Thyroid gland (tissue), 4 donors: ENCODE results near the gene PACS2.

ENCODE experiments used
- POLR2A ChIP-seq, 2 donors: fragments of 450-650 bp; IDR thresholded peaks; one replicate each; pipeline ENCODE4 v1.6.1; 2017; ENCODE audit warnings: antibody characterized with exemption in 2 of 2, mild to moderate bottlenecking in 2 of 2, moderate library complexity in 1 of 2
- TF ChIP-seq, protein P1 (sequence below), 6 experiments: fragments of 200-600 bp in 3 of 6; fragments of 450-650 bp in 3 of 6; sonication (generic) in 3 of 6; IDR thresholded peaks; one replicate each; pipeline ENCODE4 v1.5.1; 2016 to 2019; ENCODE audit warnings: antibody characterized with exemption in 6 of 6, mild to moderate bottlenecking in 2 of 6, inconsistent platforms in 1 of 6, moderate library complexity in 1 of 6

DNA sequence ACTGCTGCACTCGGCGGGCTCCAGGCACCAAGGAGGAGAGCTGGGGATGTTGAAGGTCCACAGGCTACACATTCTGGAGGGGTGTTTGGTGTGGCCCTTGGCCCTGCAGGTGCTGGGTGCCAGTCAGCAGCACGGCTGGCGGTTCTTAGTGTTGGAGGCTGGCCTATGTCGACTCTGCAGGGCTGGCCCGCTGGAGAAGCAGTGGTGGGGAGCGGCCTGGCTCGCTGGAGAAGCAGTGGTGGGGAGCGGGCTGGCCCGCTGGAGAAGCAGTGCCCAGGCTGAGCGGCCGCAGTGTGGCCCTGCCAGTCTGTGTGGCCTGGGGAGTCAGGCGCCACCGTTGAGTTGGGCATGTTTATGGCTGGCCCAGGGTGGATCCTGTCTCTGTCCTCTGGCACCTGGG is 132.4 kb downstream of the PACS2 start:
- TF ChIP-seq, protein P1, sequence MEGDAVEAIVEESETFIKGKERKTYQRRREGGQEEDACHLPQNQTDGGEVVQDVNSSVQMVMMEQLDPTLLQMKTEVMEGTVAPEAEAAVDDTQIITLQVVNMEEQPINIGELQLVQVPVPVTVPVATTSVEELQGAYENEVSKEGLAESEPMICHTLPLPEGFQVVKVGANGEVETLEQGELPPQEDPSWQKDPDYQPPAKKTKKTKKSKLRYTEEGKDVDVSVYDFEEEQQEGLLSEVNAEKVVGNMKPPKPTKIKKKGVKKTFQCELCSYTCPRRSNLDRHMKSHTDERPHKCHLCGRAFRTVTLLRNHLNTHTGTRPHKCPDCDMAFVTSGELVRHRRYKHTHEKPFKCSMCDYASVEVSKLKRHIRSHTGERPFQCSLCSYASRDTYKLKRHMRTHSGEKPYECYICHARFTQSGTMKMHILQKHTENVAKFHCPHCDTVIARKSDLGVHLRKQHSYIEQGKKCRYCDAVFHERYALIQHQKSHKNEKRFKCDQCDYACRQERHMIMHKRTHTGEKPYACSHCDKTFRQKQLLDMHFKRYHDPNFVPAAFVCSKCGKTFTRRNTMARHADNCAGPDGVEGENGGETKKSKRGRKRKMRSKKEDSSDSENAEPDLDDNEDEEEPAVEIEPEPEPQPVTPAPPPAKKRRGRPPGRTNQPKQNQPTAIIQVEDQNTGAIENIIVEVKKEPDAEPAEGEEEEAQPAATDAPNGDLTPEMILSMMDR (IDR thresholded peaks at IDR 0.05) = no peak
- no peak for TF ChIP-seq POLR2A (IDR thresholded peaks at IDR 0.05)
